HAP-1 (cell line): ENCODE results near the gene WBP1L.
"Not testable (repeated sequence)": the region's sequence is repeated elsewhere in the genome, so short reads cannot be mapped to it uniquely, and the experiment has no call there.

Experiments
- DNase-seq, 2 experiments: peaks; one replicate each; pipeline ENCODE4 v3.0.0-alpha.2; 2016 to 2020; ENCODE audit warnings: low spot score in 2 of 2
- H3K27me3 ChIP-seq: fragments of 250-450 bp; sonication (Bioruptor Pico); 2 replicates; pipeline ENCODE4 v1.5.1; 2020; ENCODE audit warnings: low read depth, mild to moderate bottlenecking, moderate library complexity
- H3K36me3 ChIP-seq: fragments of 250-450 bp; sonication (Bioruptor Pico); replicated peaks from 2 replicates; pipeline ENCODE4 v1.5.1; 2020; ENCODE audit warnings: mild to moderate bottlenecking
- H3K4me1 ChIP-seq: fragments of 250-450 bp; sonication (Bioruptor Pico); 2 replicates; pipeline ENCODE4 v1.5.1; 2020; ENCODE audit warnings: mild to moderate bottlenecking
- H3K4me3 ChIP-seq: fragments of 250-450 bp; sonication (Bioruptor Pico); 2 replicates; pipeline ENCODE4 v1.5.1; 2020; ENCODE audit warnings: mild to moderate bottlenecking, moderate library complexity
- H3K9me3 ChIP-seq: fragments of 250-450 bp; sonication (Bioruptor Pico); 2 replicates; pipeline ENCODE4 v1.5.1; 2020; ENCODE audit warnings: mild to moderate bottlenecking, moderate library complexity
- in situ Hi-C: fragments of 300-500 bp; cut with MboI; formaldehyde crosslinking; loops from 3 replicates; pipeline ENCODE4 v1.14.3; 2020; ENCODE audit warnings: low sequenced_read_pairs, inconsistent platforms, mixed read lengths

The WBP1L gene

DNA sequence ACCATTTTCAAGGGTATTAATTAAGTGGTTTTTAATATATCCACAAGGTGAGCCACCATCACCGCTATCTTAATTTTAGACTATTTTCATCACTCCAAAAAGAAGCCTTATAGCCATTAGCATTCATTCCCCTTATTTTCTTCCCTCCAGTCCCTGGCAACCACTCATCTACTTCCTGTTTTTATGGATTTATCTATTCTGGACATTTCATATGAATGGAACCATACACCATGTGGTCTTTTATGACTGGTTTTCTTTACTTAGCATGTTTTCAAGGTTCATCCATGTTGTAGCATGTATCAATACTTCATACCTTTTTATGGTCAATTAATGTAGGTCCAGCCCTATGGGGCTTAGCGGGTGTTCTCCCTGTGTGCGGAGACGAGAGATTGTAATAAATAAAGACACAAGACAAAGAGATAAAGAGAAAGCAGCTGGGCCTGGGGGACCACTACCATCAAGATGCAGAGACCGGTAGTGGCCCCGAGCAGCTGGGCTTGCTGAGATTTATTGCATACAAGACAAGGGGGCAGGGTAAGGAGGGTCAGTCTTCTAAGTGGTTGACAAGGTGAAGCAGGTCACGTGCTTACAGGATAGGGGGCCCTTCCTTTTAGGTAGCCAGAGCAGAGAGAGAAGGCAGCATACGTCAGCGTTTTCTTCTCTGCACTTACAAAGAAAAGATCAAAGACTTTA, 14.6 kb downstream of the WBP1L start:
- H3K4me1 ChIP-seq: no peaks in the 10 kb centered on the region
- no peaks in the 10 kb centered on the region for H3K27me3 ChIP-seq
- no peak for DNase-seq
- H3K4me3 ChIP-seq: no peak overlapping the region
- in situ Hi-C loops: no loop called here
- H3K36me3 ChIP-seq: no peaks in the 10 kb centered on the region
- no peaks in the 10 kb centered on the region for H3K9me3 ChIP-seq

DNA sequence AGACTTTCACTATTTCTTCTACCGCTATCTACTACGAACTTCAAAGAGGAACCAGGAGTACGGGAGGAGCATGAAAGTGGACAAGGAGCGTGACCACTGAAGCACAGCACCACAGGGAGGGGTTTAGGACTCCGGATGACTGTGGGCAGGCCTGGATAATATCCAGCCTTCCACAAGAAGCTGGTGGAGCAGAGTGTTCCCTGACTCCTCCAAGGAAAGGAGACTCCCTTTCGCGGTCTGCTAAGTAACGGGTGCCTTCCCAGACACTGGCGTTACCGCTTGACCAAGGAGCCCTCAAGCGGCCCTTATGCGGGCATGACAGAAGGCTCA, 15.2 kb downstream of the WBP1L start:
- H3K36me3 ChIP-seq, DNase-seq, H3K9me3 ChIP-seq, H3K27me3 ChIP-seq, H3K4me3 ChIP-seq, in situ Hi-C loops, H3K4me1 ChIP-seq: not testable (repeated sequence)

DNA sequence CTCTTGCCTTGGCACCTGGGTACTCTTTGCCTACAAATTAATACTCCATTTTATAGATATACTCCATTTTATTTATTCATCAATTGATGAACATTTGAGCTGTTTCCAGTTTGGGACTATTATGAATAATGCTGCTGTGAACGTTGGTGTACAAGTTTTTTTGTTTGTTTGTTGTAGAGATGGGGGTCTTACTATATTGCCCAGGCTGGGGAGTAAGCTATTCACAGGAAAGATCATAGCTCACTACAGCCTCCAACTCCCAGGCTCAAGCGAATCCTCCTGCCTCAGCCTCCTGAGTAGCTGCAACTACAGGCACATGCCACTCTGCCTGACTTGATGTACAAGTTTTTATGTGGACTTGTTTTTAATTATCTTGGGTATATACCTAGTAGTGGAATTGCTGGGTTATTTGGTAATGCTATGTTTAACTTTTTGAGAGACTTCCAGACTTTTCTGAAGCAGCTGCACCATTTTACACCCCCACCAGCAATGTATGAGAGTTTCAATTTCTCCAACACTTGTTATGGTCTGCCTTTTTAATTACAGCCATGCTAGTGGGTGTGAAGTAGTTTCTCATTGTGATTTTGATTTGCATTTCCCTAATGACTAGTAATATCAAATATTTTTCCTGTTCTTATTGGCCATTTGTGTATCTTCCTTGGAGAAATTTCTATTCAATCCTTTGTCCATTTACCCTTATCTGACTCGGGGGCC, 15.9 kb downstream of the WBP1L start:
- in situ Hi-C loops: no loop called here
- DNase-seq: no peak
- Histone ChIP-seq H3K36me3 (no peaks in the 10 kb centered on the region), H3K4me1 (no peaks in the 10 kb centered on the region), H3K9me3 (no peaks in the 10 kb centered on the region), H3K27me3 (no peaks in the 10 kb centered on the region), H3K4me3 (no peak overlapping the region)

DNA sequence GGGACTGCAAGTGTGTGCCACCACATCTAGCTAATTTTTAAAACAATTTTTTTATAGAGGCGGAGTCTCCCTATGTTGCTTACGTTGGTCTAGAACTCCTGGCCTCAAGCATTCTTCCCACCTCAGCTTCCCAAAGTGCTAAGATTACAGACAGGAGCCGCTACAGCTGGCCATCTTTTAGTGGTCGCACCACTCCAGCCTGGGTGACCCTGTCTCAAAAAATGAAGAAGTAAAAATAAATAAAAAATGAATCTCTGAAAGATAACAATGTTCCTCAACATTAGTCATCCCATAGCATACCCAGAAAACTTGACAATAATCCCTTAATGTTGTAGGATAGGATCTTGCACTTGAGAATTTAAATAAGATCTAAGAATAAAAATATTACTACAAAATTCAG, 18.2 kb downstream of the WBP1L start:
- Histone ChIP-seq H3K4me1 (no peaks in the 10 kb centered on the region), H3K36me3 (no peaks in the 10 kb centered on the region), H3K9me3 (no peaks in the 10 kb centered on the region), H3K27me3 (no peaks in the 10 kb centered on the region), H3K4me3 (no peak overlapping the region)
- no peak for DNase-seq
- in situ Hi-C loops: no loop called here

DNA sequence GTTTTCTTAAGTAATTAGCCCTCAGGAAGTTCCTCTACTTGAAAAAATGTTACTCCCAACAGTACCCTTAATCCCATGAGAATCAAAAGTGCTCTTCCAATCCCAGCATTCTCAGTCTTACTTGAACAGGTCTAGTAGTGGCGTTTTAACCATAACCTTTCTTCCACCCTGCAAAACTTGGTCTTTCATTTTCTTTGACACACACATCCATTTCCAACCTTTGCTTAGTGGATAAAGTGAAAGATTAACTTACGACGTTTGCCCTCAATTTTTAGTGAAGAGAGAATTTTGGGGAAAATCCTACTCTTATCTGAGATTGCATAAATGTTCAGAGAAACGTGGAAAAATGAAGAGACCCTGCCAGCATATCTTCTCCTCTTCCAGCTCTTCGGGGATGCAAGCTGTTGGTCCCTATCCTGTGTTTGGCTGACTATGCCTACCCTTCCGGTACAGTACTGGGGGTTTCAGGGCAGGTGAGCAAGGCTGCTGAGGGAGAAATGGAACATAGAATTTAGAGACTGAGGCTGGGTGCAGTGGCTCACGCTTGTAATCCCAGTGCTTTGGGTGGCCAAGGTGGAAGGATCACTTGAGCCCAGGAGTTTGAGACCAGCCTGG, 18.8 kb downstream of the WBP1L start:
- no peaks in the 10 kb centered on the region for H3K27me3 ChIP-seq
- in situ Hi-C loops: no loop called here
- no peaks in the 10 kb centered on the region for H3K9me3 ChIP-seq
- no peaks in the 10 kb centered on the region for H3K4me1 ChIP-seq
- DNase-seq: no peak
- no peaks in the 10 kb centered on the region for H3K36me3 ChIP-seq
- no peak overlapping the region for H3K4me3 ChIP-seq

DNA sequence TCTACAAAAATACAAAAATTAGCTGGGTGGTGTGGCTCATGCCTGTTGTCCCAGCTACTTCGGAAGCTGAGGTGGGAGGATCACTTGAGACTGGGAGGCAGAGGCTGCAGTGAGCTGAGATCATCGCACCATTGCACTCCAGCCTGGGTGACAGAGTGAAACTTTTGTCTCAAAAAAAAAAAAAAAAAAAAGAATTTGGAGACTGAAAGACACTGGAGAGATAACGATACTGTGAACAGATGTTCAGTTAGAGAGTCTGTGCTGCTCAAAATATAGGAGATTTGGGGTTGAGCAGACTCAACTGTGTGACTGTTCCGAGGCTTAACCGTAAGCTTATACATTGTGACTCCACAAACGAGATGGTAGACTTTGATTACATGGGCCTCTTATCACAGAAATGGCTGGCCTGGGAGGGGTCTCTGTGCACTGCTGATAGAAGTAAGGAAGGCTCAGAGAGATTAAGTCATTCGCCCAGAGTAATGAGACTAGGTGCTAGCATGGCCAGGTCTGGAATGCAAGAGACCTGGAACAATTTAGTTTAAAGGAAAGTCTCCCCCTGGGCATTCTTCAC, 19.4 kb downstream of the WBP1L start:
- Histone ChIP-seq H3K27me3 (no peaks in the 10 kb centered on the region), H3K36me3 (no peaks in the 10 kb centered on the region), H3K9me3 (no peaks in the 10 kb centered on the region), H3K4me1 (no peaks in the 10 kb centered on the region), H3K4me3 (no peak overlapping the region)
- DNase-seq: no peak
- in situ Hi-C loops: no loop called here

DNA sequence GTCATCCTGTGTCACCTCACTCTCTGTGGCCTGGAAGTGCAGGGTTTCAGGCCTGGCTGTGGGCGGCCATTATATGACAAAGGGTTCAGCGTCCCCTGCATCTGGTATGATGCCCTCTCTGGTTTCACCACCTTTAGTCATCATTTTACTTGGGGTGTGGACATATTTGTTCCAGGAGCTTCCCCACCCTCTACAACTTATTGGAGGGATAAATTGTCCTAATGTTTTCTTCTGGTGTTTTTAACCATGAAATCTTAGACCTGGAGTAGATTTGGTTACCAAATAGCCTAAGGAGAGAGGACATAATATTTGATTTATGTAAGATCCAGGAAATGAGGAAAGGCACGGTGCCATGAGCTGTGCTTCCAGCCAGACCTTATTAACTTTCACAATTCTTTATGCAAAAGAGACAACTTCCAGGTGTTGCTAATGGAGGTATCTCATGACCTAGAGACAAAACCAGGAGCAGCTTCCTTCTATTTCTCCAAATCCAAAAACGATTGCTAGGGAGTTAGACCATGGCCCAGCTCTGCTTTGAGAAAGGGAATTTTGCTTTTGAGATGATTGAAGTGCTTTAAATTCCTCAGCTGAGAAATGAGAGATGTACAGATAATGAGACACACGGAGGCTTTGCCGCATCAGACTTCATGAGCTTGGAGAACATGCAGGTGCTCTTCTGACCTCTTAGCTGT, 20.9 kb downstream of the WBP1L start:
- Histone ChIP-seq H3K27me3 (no peaks in the 10 kb centered on the region), H3K9me3 (no peaks in the 10 kb centered on the region), H3K36me3 (no peaks in the 10 kb centered on the region), H3K4me1 (no peaks in the 10 kb centered on the region), H3K4me3 (no peak overlapping the region)
- no peak for DNase-seq
- in situ Hi-C loops: no loop called here

DNA sequence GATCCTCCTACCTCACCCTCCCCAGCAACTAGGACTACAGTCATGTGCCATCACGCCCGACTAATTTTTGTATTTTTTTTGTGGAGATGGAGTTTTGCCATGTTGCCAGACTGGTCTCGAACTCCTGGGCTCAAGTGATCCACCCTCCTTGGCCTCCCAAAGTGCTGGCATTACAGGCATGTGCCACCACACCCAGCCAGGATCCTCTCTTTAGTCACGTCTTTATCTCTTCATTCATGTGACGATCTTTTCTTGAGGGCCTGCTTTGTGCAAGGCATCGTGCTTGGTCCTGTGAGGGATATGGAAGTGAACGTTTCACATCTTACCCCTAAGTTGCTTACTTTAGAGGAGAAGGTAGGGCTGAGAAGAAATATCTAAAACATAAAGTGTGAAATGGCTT, 21.6 kb downstream of the WBP1L start:
- Histone ChIP-seq H3K36me3 (no peaks in the 10 kb centered on the region), H3K4me3 (no peak overlapping the region), H3K27me3 (no peaks in the 10 kb centered on the region), H3K4me1 (no peaks in the 10 kb centered on the region), H3K9me3 (no peaks in the 10 kb centered on the region)
- no peak for DNase-seq
- in situ Hi-C loops: no loop called here

DNA sequence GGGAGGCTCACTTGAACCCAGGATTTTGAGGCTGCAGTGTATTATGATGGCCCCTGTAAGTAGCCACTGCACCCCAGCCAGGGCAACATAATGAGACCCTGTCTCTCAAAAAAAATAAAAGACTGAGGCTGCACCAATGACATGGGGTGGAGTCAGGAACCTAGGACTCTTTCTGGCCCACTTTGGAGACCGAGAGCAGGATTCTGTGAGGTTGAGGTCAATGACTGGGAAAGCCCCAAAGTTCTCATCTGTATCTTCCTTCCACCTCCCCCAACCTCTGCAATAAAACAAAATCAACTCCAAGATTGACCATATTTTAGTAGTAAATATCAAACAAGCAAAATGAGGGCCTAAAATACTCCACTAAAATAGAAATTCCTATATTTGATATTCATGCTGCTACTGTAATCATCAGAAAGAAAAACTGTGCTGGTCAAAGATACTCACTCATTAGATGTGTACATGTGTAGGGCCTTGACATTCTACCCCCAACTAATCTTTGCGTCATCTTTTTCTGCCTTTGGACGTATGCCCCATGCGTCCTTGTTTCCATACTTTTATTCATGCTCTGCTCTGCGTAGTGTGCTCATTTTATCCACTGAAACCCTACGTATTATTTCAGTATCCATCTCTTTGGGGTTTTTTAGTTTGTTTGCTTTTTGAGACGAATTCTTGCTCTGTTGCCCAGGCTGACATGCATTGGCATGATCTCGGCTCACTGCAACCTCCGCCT, 23.8 kb downstream of the WBP1L start:
- no peaks in the 10 kb centered on the region for H3K4me1 ChIP-seq
- no peak overlapping the region for H3K4me3 ChIP-seq
- no peak for DNase-seq
- no peaks in the 10 kb centered on the region for H3K36me3 ChIP-seq
- in situ Hi-C loops: no loop called here
- no peaks in the 10 kb centered on the region for H3K9me3 ChIP-seq
- H3K27me3 ChIP-seq: no peaks in the 10 kb centered on the region

DNA sequence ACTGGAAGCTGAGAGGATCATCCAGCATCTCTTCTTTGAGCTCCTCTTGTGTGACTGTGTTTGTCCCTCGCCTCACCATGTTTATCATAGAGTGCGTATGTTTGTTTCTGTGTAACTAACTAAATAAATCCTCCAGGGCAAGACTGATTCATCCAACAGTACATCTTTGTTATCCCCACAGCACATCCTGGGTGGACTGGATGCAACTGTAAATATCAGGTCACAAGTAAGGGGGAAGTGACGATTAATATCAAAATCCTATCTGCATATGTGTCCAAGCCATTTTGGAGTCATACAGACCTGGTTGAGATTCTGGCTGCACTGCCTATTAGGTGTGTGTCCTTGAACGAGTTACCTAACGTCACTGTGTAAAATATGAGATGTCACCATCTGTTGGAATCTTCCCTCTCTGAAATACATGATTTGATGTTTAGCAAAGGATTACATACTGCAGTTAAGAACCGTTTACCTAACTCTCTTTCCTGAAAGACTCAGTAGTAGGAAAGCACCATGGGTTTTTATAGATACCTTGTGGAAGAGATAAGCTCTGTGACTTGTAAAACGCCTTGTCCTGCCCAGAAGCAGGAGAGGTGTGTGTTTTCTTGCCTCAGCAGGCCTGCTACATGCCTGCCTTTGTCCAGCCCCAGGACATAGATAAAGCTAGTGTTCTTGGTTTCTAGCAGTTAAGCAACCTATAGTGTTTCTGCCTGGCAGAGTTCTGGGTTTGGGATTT, 25.8 kb downstream of the WBP1L start:
- Histone ChIP-seq H3K27me3 (no peaks in the 10 kb centered on the region), H3K9me3 (no peaks in the 10 kb centered on the region), H3K36me3 (no peaks in the 10 kb centered on the region), H3K4me1 (no peaks in the 10 kb centered on the region), H3K4me3 (no peak overlapping the region)
- in situ Hi-C loops: no loop called here
- no peak for DNase-seq

DNA sequence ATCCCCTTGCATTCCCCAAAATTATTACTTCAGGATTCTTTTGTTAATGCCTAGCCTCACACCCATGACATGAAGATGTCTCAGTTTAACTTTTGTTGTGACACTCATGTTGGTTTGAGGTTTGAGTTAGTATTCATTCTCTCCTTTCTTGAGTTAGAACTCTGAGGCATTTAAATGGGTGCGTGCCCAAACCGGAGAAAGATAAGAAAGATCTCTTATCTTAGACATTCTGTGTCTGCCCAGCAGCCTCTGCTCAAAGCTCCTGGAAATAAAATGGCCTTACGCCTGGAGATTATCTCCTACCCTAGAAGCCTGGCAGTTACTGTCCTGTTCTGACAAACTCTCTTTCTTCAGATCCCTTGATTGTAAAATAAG, 26.3 kb downstream of the WBP1L start:
- Histone ChIP-seq H3K4me1 (no peaks in the 10 kb centered on the region), H3K36me3 (no peaks in the 10 kb centered on the region; the same call in 1 of the 2 replicates), H3K27me3 (no peaks in the 10 kb centered on the region), H3K4me3 (no peak overlapping the region), H3K9me3 (no peaks in the 10 kb centered on the region)
- in situ Hi-C loops: no loop called here
- no peak for DNase-seq

DNA sequence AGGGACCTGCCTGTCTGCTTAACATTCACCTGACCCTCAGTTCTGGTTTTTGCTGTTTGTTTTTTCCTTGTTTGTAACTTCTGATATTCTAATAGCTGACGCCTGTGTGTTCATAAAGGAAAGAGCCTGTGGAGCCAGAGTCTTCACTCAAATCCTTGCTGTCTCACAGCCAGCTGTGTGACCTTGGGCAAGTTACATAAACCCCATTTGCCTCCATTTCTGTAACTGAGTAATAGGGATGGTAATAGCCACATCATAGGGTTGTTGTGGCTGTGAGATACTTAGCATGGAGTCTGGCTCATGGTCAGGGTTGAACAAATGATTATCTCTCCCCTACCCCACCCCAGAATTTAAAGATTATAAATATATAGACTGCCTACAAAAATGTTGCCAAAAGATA, 27.0 kb downstream of the WBP1L start:
- Histone ChIP-seq H3K4me3 (no peak overlapping the region), H3K9me3 (no peaks in the 10 kb centered on the region), H3K27me3 (no peaks in the 10 kb centered on the region), H3K4me1 (no peaks in the 10 kb centered on the region; the same call in 1 of the 2 replicates), H3K36me3 (no peaks in the 10 kb centered on the region; the same call in 1 of the 2 replicates)
- DNase-seq: no peak
- in situ Hi-C loops: no loop called here

DNA sequence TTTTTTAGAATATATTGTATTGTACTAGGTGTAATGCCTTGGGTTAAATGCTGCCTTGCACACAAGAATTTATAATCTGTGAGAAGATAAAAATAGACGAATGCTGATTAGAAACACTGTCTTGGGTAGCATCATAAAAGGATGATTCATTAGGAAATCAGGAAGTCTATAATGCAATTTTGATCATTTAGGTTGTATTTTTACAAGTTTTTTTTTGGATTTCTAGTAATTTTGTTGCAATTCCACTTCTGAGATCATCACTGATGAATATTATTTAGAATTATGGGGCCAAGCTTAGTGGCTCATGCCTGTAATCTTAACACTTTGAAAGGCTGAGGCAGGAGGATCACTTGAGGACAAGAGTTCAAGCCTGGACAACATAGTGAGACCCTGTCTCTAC, 29.6 kb downstream of the WBP1L start:
- in situ Hi-C loops: no loop called here
- no peaks in the 10 kb centered on the region for H3K27me3 ChIP-seq

More for the DNA sequence above, 29.6 kb downstream of the WBP1L start:
- Histone ChIP-seq H3K36me3 (no peaks in the 10 kb centered on the region; the same call in 1 of the 2 replicates), H3K4me1 (peaks cover 9% of the 10 kb centered on the region), H3K4me3 (no peak overlapping the region), H3K9me3 (no peaks in the 10 kb centered on the region)
- DNase-seq: no peak
